PC-9 (cell line): ENCODE results near the gene PHF20.

Experiments used
- EZH2 ChIP-seq: fragments of 200-600 bp; sonication (generic); IDR thresholded peaks from 2 replicates; pipeline ENCODE4 v1.8.0; 2017; ENCODE audit warnings: antibody characterized with exemption, low read depth
- TF ChIP-seq, protein P1 (sequence below): fragments of 200-600 bp; sonication (generic); conservative IDR thresholded peaks from 2 replicates; pipeline ENCODE4 v1.6.1; 2017; ENCODE audit warnings: mixed run types, antibody characterized with exemption, mild to moderate bottlenecking, moderate library complexity

- TF ChIP-seq, protein P1, sequence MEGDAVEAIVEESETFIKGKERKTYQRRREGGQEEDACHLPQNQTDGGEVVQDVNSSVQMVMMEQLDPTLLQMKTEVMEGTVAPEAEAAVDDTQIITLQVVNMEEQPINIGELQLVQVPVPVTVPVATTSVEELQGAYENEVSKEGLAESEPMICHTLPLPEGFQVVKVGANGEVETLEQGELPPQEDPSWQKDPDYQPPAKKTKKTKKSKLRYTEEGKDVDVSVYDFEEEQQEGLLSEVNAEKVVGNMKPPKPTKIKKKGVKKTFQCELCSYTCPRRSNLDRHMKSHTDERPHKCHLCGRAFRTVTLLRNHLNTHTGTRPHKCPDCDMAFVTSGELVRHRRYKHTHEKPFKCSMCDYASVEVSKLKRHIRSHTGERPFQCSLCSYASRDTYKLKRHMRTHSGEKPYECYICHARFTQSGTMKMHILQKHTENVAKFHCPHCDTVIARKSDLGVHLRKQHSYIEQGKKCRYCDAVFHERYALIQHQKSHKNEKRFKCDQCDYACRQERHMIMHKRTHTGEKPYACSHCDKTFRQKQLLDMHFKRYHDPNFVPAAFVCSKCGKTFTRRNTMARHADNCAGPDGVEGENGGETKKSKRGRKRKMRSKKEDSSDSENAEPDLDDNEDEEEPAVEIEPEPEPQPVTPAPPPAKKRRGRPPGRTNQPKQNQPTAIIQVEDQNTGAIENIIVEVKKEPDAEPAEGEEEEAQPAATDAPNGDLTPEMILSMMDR, result no peak
- TF ChIP-seq EZH2, result no peak
Observed at GRCh38 chr20:35909796-35910195, 138.0 kb downstream of the PHF20 start.
